Left ventricle myocardium inferior (tissue), 1 donor: ENCODE results near the gene TSPAN7. TPM values are rescaled to one million over a fixed set of nuclear protein-coding genes. Genes with fewer than 3 reads are reported as not detected.

ENCODE experiments used
- DNase-seq: peaks from one replicate; pipeline ENCODE4 v3.0.0-alpha.2; 2020
- H3K27ac ChIP-seq: fragments of 200-600 bp; replicated peaks from 2 replicates; pipeline ENCODE4 v1.8.0; 2021
- H3K27me3 ChIP-seq: fragments of 200-600 bp; 2 replicates; pipeline ENCODE4 v1.8.0; 2021; ENCODE audit warnings: low read depth
- H3K36me3 ChIP-seq: fragments of 200-600 bp; 2 replicates; pipeline ENCODE4 v1.8.0; 2021
- H3K4me1 ChIP-seq: fragments of 200-600 bp; 2 replicates; pipeline ENCODE4 v1.8.0; 2021
- H3K4me3 ChIP-seq: fragments of 200-600 bp; 2 replicates; pipeline ENCODE4 v1.8.0; 2021; ENCODE audit warnings: mild to moderate bottlenecking, moderate library complexity
- H3K9me3 ChIP-seq: fragments of 200-600 bp; replicated peaks from 2 replicates; pipeline ENCODE4 v1.8.0; 2021
- CTCF ChIP-seq: fragments of 200-600 bp; IDR thresholded peaks from 2 replicates; pipeline ENCODE4 v1.8.0; 2021; ENCODE audit warnings: antibody characterized with exemption, mild to moderate bottlenecking, borderline replicate concordance
- intact Hi-C: fragments of 100-400 bp; cut with micrococcal nuclease; formaldehyde crosslinking; loops from one replicate; pipeline ENCODE4 v1.11.0; 2022
- total RNA-seq: library from RNA; stranded (reverse); fragmentation: NEBNext Ultra II Directional; extraction: Animal tissue kit (Norgen Biotek cat#: 25700); gene quantifications from one replicate; pipeline ENCODE4 v1.2.1, GENCODE V29; 2021
- donor health status: DM: no; HTN: yes; CAD: no; lungs with severe emphysema.

The TSPAN7 gene
- total RNA-seq, 1 donor from 2014 or later: 14.8 TPM

- DNase-seq: no peak
- H3K27ac ChIP-seq: no peak overlapping the region
- no peaks in the 10 kb centered on the region for H3K27me3 ChIP-seq
- H3K4me1 ChIP-seq: no peaks in the 10 kb centered on the region
- TF ChIP-seq CTCF: no peak
- H3K9me3 ChIP-seq: no peaks in the 10 kb centered on the region
- no peaks in the 10 kb centered on the region for H3K36me3 ChIP-seq
- intact Hi-C loops: no loop called here
- no peak overlapping the region for H3K4me3 ChIP-seq
Measured at GRCh38 chrX:38574858-38575257, 13.5 kb downstream of the TSPAN7 start.

GRCh38 chrX:38575888-38576287 is 14.5 kb downstream of the TSPAN7 start:
- TF ChIP-seq CTCF: no peak
- intact Hi-C loops: no loop called here
- Histone ChIP-seq H3K4me1 (no peaks in the 10 kb centered on the region), H3K9me3 (no peaks in the 10 kb centered on the region), H3K27me3 (no peaks in the 10 kb centered on the region), H3K4me3 (no peak overlapping the region), H3K36me3 (no peaks in the 10 kb centered on the region), H3K27ac (no peak overlapping the region)
- DNase-seq: no peak

DNA sequence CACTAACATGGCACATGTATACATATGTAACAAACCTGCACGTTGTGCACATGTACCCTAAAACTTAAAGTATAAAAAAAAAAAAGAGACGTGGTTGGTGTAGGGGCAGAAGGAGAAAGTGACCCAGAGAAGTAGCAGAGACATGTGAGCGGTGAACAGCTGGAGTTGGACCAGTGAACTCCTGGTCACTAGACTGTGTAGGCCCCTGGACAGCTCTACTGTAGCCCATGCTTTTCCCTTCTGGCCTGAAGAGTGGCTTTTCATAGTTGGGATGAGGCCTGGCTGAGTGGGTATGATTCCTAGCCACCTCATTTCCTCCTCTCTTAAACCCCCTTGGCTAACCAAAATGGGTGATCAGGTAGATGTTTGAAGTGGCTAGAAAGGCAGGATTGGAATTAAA is 16.4 kb downstream of the TSPAN7 start:
- no peak for DNase-seq
- no peaks in the 10 kb centered on the region for H3K9me3 ChIP-seq
- H3K27ac ChIP-seq: no peak overlapping the region
- H3K4me1 ChIP-seq: no peaks in the 10 kb centered on the region
- H3K4me3 ChIP-seq: no peak overlapping the region
- intact Hi-C loops: no loop called here
- no peaks in the 10 kb centered on the region for H3K36me3 ChIP-seq
- TF ChIP-seq CTCF: no peak
- H3K27me3 ChIP-seq: no peaks in the 10 kb centered on the region

GRCh38 chrX:38578167-38578566 is 16.8 kb downstream of the TSPAN7 start:
- no peaks in the 10 kb centered on the region for H3K4me1 ChIP-seq
- H3K36me3 ChIP-seq: no peaks in the 10 kb centered on the region
- no peaks in the 10 kb centered on the region for H3K9me3 ChIP-seq
- intact Hi-C loops: no loop called here
- no peak for DNase-seq
- no peaks in the 10 kb centered on the region for H3K27me3 ChIP-seq
- no peak for TF ChIP-seq CTCF
- H3K4me3 ChIP-seq: no peak overlapping the region
- H3K27ac ChIP-seq: no peak overlapping the region

- H3K36me3 ChIP-seq: no peaks in the 10 kb centered on the region
- H3K27ac ChIP-seq: no peak overlapping the region
- H3K4me1 ChIP-seq: no peaks in the 10 kb centered on the region
- no peak overlapping the region for H3K4me3 ChIP-seq
- no peak for DNase-seq
- no peaks in the 10 kb centered on the region for H3K9me3 ChIP-seq
- TF ChIP-seq CTCF: no peak
- no peaks in the 10 kb centered on the region for H3K27me3 ChIP-seq
- intact Hi-C loops: no loop called here
Measured at GRCh38 chrX:38583181-38583580, 21.8 kb downstream of the TSPAN7 start.

- intact Hi-C loops: no loop called here
- no peak for TF ChIP-seq CTCF
- Histone ChIP-seq H3K9me3 (peaks cover 10% of the 10 kb centered on the region), H3K4me1 (peaks cover under 1% of the 10 kb centered on the region), H3K36me3 (no peaks in the 10 kb centered on the region), H3K4me3 (no peak overlapping the region), H3K27ac (no peak overlapping the region), H3K27me3 (no peaks in the 10 kb centered on the region)
- no peak for DNase-seq
Measured at GRCh38 chrX:38594434-38594833, 33.1 kb downstream of the TSPAN7 start.
